Lower lobe of right lung (tissue), 2 donors: ENCODE measurements around the gene PICK1. TPM values are rescaled to one million over a fixed set of nuclear protein-coding genes. Genes with fewer than 3 reads are reported as not detected.

ENCODE experiments used
- ATAC-seq, 2 donors: fragments of 200-7000 bp; cut with Tn5 transposase; one replicate each; pipeline ENCODE4 v1.9.1; 2020 to 2022; ENCODE audit warnings: mild to moderate bottlenecking in 2 of 2, moderate library complexity in 2 of 2
- DNase-seq: peaks from one replicate; pipeline ENCODE4 v3.0.0-alpha.2; 2020
- H3K27ac ChIP-seq: fragments of 200-600 bp; one replicate; pipeline ENCODE4 v1.8.0; 2022
- H3K27me3 ChIP-seq: fragments of 200-600 bp; one replicate; pipeline ENCODE4 v1.8.0; 2022; ENCODE audit warnings: low read depth
- H3K36me3 ChIP-seq: fragments of 200-600 bp; one replicate; pipeline ENCODE4 v1.8.0; 2022; ENCODE audit warnings: mild to moderate bottlenecking
- H3K4me1 ChIP-seq: fragments of 200-600 bp; one replicate; pipeline ENCODE4 v1.8.0; 2022
- H3K4me3 ChIP-seq: fragments of 200-600 bp; one replicate; pipeline ENCODE4 v1.8.0; 2022; ENCODE audit warnings: mild to moderate bottlenecking
- H3K9me3 ChIP-seq: fragments of 200-600 bp; one replicate; pipeline ENCODE4 v1.8.0; 2022
- CTCF ChIP-seq: fragments of 200-600 bp; IDR thresholded peaks from one replicate; pipeline ENCODE4 v1.8.0; 2022; ENCODE audit warnings: antibody characterized with exemption, mild to moderate bottlenecking
- intact Hi-C: fragments of 100-400 bp; cut with DNase I; formaldehyde crosslinking; loops from one replicate; pipeline ENCODE4 v1.11.0; 2022
- total RNA-seq: library from RNA; stranded (reverse); fragmentation: NEBNext Ultra II Directional; extraction: Animal tissue kit (Norgen Biotek cat#: 25700); gene quantifications from one replicate; pipeline ENCODE4 v1.2.1, GENCODE V29; 2021
- donor health status: DM: no; HTN: yes; CAD: no; lungs with severe emphysema.

Gene PICK1
- total RNA-seq, 1 donor from 2014 or later = 35.4 TPM

GRCh38 chr22:38106814-38107578, 49.8 kb downstream of the PICK1 start:
- intact Hi-C loops = no loop called here
- TF ChIP-seq CTCF = no peak
- DNase-seq = peak; percentile 41

GRCh38 chr22:38107692-38108515, 50.7 kb downstream of the PICK1 start:
- H3K4me3 ChIP-seq = no peak overlapping the region
- ATAC-seq (no peak), DNase-seq (peak; percentile 30)
- H3K4me1 ChIP-seq = no peaks in the 10 kb centered on the region
- no peaks in the 10 kb centered on the region for H3K36me3 ChIP-seq
- H3K27me3 ChIP-seq = no peaks in the 10 kb centered on the region
- TF ChIP-seq CTCF = no peak
- H3K27ac ChIP-seq = no peak overlapping the region
- H3K9me3 ChIP-seq = no peaks in the 10 kb centered on the region
- intact Hi-C loops = no loop called here

More at GRCh38 chr22:38106814-38107578, 49.8 kb downstream of the PICK1 start:
- no peaks in the 10 kb centered on the region for H3K4me1 ChIP-seq
- no peak for ATAC-seq
- H3K27me3 ChIP-seq = no peaks in the 10 kb centered on the region
- H3K4me3 ChIP-seq = no peak overlapping the region
- H3K27ac ChIP-seq = no peak overlapping the region
- H3K9me3 ChIP-seq = no peaks in the 10 kb centered on the region
- H3K36me3 ChIP-seq = no peaks in the 10 kb centered on the region

GRCh38 chr22:38108561-38109319, 51.5 kb downstream of the PICK1 start:
- DNase-seq (peak; percentile 43), ATAC-seq (peak in 1 of 2 donors; percentile 3)
- H3K9me3 ChIP-seq = no peaks in the 10 kb centered on the region
- no peaks in the 10 kb centered on the region for H3K4me1 ChIP-seq
- TF ChIP-seq CTCF = no peak
- no peak overlapping the region for H3K4me3 ChIP-seq
- H3K36me3 ChIP-seq = no peaks in the 10 kb centered on the region
- H3K27me3 ChIP-seq = no peaks in the 10 kb centered on the region
- H3K27ac ChIP-seq = no peak overlapping the region
- intact Hi-C loops = no loop called here

- H3K9me3 ChIP-seq = no peaks in the 10 kb centered on the region
- H3K4me1 ChIP-seq = peaks cover 3% of the 10 kb centered on the region
- TF ChIP-seq CTCF = no peak
- intact Hi-C loops = no loop called here
- no peak overlapping the region for H3K27ac ChIP-seq
- H3K4me3 ChIP-seq = no peak overlapping the region
- H3K36me3 ChIP-seq = no peaks in the 10 kb centered on the region
- ATAC-seq = no peak
- H3K27me3 ChIP-seq = no peaks in the 10 kb centered on the region
- DNase-seq = peak; percentile 44
These were observed 52.3 kb downstream of the PICK1 start for GRCh38 chr22:38109371-38110001.
